ENCODE data around the gene FHIP1A.

GRCh38 chr4:151438154-151438553, 29.2 kb downstream of the FHIP1A start:
- no peak for TF ChIP-seq CTCF (IDR thresholded peaks at IDR 0.05)
- no peak for TF ChIP-seq REST (IDR thresholded peaks at IDR 0.05; ENCODE audit: insufficient read depth in 1 of 2, low read depth in 2 of 2, low read length in 1 of 2)

All from Panc1 (cell line).